GM12875 (cell line): ENCODE measurements around the gene LPCAT3.

Experiments used
- H3K4me3 ChIP-seq: one replicate; pipeline ENCODE4 v1.5.1; 2011; ENCODE audit warnings: low read depth, low read length, control low read depth
- TF ChIP-seq, protein P1 (sequence below): IDR thresholded peaks from 2 replicates; pipeline ENCODE4 v1.5.1; 2011; ENCODE audit warnings: low read depth, mild to moderate bottlenecking, control low read depth, inconsistent platforms, low read length, moderate library complexity, borderline replicate concordance; ENCODE audit not compliant: insufficient read depth

LPCAT3 gene

GRCh38 chr12:7009512-7009911 is 8.8 kb downstream of the LPCAT3 start:
- TF ChIP-seq, protein P1, sequence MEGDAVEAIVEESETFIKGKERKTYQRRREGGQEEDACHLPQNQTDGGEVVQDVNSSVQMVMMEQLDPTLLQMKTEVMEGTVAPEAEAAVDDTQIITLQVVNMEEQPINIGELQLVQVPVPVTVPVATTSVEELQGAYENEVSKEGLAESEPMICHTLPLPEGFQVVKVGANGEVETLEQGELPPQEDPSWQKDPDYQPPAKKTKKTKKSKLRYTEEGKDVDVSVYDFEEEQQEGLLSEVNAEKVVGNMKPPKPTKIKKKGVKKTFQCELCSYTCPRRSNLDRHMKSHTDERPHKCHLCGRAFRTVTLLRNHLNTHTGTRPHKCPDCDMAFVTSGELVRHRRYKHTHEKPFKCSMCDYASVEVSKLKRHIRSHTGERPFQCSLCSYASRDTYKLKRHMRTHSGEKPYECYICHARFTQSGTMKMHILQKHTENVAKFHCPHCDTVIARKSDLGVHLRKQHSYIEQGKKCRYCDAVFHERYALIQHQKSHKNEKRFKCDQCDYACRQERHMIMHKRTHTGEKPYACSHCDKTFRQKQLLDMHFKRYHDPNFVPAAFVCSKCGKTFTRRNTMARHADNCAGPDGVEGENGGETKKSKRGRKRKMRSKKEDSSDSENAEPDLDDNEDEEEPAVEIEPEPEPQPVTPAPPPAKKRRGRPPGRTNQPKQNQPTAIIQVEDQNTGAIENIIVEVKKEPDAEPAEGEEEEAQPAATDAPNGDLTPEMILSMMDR = no peak
- H3K4me3 ChIP-seq = no peak overlapping the region

GRCh38 chr12:7008864-7009263 is 9.4 kb downstream of the LPCAT3 start:
- TF ChIP-seq, protein P1 = no peak
- no peak overlapping the region for H3K4me3 ChIP-seq

DNA sequence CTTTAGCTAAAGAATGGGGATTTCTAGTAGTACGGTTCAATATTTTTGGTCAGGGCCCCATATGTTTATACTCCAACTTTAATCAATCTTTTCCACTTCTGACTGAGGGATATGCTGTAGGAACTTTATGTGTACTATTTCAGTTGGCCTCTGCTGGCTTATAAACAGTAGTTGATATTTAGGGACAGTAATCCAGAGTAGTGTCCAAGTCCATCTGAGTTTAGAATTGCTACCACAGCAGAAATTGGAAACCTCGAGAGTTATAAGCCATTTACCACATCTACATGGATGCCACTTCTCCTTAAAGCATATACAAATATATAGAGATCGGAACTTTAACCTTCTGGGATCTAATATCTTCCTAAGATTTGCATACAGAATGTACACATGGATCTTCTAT is 11.6 kb downstream of the LPCAT3 start:
- H3K4me3 ChIP-seq = no peak overlapping the region
- TF ChIP-seq, protein P1 = no peak

- H3K4me3 ChIP-seq = no peak overlapping the region
- TF ChIP-seq, protein P1 = no peak
Observed at GRCh38 chr12:7005311-7005710, 13.0 kb downstream of the LPCAT3 start.

GRCh38 chr12:7004840-7005239 is 13.4 kb downstream of the LPCAT3 start:
- TF ChIP-seq, protein P1 = no peak

GRCh38 chr12:7004287-7004803 is 13.9 kb downstream of the LPCAT3 start:
- TF ChIP-seq, protein P1 = no peak
- no peak overlapping the region for H3K4me3 ChIP-seq

More at GRCh38 chr12:7004840-7005239, 13.4 kb downstream of the LPCAT3 start:
- H3K4me3 ChIP-seq = no peak overlapping the region

DNA sequence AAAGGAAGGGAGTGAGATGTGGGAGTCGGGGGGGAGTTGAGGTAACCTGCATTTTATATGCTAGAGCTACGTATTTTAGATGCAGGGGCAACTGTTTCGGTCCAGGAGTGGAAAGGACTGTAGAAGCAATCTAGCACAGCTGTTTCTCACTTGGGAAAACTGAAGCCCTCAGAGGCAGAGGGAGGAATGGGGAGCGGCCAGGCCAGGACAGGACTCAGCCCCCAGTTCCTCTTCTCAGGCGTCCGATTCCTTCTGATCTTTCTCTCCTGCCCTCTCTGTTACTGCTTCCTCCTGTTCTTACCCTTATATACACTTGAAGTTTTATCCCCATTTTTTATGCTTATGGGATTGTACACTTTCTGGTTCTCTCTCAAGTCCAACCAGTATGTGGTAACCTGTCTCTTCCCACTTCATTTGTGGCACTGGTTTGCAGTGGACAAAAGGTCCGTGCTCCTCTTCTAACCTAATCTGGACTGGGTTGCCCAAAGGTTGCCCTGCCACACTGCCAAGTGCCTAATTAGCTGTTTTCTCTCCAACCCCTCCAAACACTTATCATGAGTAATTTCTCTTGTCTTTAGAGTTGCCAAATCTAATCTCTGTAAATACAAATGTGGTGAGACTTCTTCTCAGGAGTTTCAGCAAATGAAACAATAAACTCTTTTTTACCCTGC is 16.2 kb downstream of the LPCAT3 start:
- no peak overlapping the region for H3K4me3 ChIP-seq
- TF ChIP-seq, protein P1 = no peak
